Measurements from ENCODE around the gene WDR54.

DNA sequence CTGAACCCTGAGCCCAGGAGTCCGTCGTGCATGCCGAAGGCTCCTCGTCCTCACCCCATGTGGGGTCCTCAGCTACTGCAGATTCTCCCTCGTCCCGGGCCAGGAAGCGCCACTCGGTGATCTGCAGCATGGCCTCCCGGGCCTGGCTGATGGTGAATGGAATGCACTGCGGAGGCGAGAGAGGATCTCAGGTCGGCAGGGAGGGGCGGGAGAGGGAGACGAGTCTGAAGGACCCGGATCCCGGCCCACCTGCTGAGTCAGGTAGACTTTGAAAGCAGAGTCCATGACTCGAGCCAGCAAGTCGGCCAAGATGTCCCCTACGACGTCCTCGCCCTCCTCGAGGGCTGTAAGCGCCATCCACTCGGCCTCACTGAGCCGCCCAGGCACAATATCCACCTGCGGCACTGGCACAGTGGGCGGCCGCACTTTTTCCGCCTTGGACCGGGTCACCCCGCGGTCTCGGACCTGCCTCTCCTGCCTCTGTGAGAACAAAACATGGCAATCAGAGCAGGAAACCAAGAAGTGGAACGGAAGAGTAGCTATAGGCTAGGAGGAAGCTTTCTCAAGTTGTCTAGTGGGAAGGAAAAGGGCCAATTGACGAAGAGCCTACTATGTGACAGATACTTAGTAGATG, 5.7 kb upstream of the WDR54 start:
- TF ChIP-seq, protein P1, sequence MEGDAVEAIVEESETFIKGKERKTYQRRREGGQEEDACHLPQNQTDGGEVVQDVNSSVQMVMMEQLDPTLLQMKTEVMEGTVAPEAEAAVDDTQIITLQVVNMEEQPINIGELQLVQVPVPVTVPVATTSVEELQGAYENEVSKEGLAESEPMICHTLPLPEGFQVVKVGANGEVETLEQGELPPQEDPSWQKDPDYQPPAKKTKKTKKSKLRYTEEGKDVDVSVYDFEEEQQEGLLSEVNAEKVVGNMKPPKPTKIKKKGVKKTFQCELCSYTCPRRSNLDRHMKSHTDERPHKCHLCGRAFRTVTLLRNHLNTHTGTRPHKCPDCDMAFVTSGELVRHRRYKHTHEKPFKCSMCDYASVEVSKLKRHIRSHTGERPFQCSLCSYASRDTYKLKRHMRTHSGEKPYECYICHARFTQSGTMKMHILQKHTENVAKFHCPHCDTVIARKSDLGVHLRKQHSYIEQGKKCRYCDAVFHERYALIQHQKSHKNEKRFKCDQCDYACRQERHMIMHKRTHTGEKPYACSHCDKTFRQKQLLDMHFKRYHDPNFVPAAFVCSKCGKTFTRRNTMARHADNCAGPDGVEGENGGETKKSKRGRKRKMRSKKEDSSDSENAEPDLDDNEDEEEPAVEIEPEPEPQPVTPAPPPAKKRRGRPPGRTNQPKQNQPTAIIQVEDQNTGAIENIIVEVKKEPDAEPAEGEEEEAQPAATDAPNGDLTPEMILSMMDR (IDR thresholded peaks at IDR 0.05): no peak
- no peak for TF ChIP-seq POLR2A (IDR thresholded peaks at IDR 0.05)
- TF ChIP-seq EP300 (IDR thresholded peaks at IDR 0.05): no peak
- no peak for TF ChIP-seq POLR2AphosphoS5 (IDR thresholded peaks at IDR 0.05)

Data from sigmoid colon (tissue), 4 donors.